Choroid plexus epithelial cell (primary cell): ENCODE results near the gene SRP9.
"Not testable (repeated sequence)": the region's sequence is repeated elsewhere in the genome, so short reads cannot be mapped to it uniquely, and the experiment has no call there.

Experiments used
- DNase-seq: peaks from one replicate; pipeline ENCODE4 v3.0.0-alpha.2; 2010; ENCODE audit warnings: low read depth
- H3K4me3 ChIP-seq: 2 replicates; pipeline ENCODE4 v1.5.1; 2011; ENCODE audit warnings: low read depth, mild to moderate bottlenecking, control low read depth, low read length, moderate library complexity
- TF ChIP-seq, protein P1 (sequence below): conservative IDR thresholded peaks from 2 replicates; pipeline ENCODE4 v1.5.1; 2011; ENCODE audit warnings: low read depth, mild to moderate bottlenecking, control low read depth, inconsistent platforms, low read length, moderate library complexity

SRP9 gene

DNA sequence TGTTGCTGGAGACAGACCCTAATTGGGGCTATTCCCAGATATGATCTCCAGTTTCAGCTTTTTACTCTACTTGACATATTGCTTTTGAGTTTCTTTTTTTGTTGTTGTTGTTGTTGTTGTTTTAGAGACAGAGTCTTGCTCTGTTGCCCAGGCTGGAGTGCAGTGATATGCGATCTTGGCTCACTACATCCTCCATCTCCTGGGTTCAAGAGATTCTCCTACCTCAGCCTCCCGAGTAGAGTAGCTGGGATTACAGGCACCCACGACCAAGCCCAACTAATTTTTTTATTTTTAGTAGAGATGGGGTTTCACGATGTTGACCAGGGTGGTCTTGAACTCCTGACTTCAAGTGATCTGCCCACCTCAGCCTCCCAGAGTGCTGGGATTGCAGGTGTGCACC, 1.3 kb upstream of the SRP9 start:
- no peak overlapping the region for H3K4me3 ChIP-seq
- DNase-seq = no peak
- TF ChIP-seq, protein P1, sequence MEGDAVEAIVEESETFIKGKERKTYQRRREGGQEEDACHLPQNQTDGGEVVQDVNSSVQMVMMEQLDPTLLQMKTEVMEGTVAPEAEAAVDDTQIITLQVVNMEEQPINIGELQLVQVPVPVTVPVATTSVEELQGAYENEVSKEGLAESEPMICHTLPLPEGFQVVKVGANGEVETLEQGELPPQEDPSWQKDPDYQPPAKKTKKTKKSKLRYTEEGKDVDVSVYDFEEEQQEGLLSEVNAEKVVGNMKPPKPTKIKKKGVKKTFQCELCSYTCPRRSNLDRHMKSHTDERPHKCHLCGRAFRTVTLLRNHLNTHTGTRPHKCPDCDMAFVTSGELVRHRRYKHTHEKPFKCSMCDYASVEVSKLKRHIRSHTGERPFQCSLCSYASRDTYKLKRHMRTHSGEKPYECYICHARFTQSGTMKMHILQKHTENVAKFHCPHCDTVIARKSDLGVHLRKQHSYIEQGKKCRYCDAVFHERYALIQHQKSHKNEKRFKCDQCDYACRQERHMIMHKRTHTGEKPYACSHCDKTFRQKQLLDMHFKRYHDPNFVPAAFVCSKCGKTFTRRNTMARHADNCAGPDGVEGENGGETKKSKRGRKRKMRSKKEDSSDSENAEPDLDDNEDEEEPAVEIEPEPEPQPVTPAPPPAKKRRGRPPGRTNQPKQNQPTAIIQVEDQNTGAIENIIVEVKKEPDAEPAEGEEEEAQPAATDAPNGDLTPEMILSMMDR = no peak

GRCh38 chr1:225777058-225777582, 506 bp upstream of the SRP9 start:
- H3K4me3 ChIP-seq = peak overlapping the region; percentile 95
- DNase-seq = peak; percentile 23
- TF ChIP-seq, protein P1 = no peak

GRCh38 chr1:225778337-225778669, 677 bp downstream of the SRP9 start:
- peak overlapping the region; percentile 95 for H3K4me3 ChIP-seq
- no peak for DNase-seq
- TF ChIP-seq, protein P1 = no peak

DNA sequence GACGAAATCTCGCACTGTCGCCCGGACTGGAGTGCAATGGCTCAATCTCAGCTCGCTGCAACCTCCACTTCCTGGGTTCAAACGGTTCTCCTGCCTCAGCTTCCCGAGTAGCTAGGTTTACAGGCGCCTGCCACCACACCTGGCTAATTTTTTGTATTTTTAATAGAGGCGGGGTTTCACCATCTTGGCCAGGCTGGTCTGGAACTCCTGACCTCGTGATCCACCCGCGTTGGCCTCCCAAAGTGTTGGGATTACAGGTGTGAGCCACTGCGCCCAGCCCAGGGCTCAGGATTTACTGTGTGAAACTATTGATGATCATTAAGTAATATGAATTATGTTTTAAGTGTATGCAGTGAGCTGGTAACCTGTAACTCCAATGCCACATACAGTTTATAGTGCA, 1.5 kb downstream of the SRP9 start:
- peak overlapping the region; percentile 95 for H3K4me3 ChIP-seq
- DNase-seq = not testable (repeated sequence)

DNA sequence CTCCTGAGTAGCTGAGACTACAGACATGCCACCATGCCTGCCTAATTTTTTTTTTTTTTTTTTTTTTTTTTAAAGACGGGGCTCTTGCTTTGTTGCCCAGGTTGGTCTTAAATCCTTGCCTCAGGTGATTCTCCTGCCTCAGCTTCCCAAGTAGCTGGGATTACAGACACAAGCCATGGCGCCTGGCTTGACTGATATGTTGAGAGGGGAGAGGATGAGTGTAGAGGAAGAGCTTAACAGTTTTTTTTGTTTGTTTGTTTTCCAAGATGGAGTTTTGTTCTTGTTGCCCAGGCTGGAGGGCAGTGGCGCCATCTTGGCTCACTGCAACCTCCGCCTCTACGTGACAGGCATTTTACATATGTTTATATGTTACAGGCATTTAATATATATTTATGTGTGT, 2.5 kb downstream of the SRP9 start:
- TF ChIP-seq, protein P1 = no peak
- no peak overlapping the region for H3K4me3 ChIP-seq
- DNase-seq = no peak

- DNase-seq = no peak
- TF ChIP-seq, protein P1 = no peak
- H3K4me3 ChIP-seq = no peak overlapping the region
Measured at GRCh38 chr1:225780630-225781029, 3.0 kb downstream of the SRP9 start.

GRCh38 chr1:225789142-225789541, 11.5 kb downstream of the SRP9 start:
- not testable (repeated sequence) for DNase-seq

GRCh38 chr1:225794954-225795353, 17.3 kb downstream of the SRP9 start:
- no peak overlapping the region for H3K4me3 ChIP-seq
- no peak for DNase-seq
- TF ChIP-seq, protein P1 = no peak

More at GRCh38 chr1:225789142-225789541, 11.5 kb downstream of the SRP9 start:
- not testable (repeated sequence) for H3K4me3 ChIP-seq

DNA sequence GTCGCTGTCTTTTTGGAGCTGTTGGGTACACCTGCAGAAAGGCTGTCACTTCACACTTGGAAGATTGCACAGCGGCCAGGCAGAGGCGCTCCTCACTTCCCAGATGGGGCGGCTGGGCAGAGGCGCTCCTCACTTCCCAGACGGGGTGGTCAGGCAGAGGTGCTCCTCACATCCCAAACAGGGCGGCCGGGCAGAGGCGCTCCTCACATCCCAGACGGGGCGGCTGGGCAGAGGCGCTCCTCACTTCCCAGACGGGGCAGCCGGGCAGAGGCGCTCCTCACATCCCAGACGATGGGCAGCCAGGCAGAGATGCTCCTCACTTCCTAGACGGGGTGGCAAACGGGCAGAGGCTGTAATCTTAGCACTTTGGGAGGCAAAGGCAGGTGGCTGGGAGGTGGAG, 18.5 kb downstream of the SRP9 start:
- not testable (repeated sequence) for DNase-seq, H3K4me3 ChIP-seq

DNA sequence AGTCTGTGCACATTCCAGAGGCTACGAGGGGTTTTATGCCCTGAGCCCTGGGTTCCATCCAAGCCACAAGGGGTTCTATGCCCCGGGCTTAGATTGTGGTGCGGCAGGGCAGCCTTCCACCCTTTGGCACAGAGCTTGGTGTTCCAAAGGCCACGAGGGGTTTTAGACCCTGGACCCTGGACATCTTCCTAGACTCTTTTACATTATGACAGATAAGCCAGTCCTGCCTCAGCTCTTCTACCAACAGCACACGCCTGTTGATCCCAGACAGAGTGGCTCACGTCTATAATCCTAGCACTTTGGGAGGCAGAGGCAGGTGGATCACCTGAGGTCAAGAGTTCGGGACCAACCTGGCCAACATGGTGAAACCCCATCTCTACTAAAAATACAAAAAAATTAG, 23.5 kb downstream of the SRP9 start:
- H3K4me3 ChIP-seq, DNase-seq: not testable (repeated sequence)
